Measurements from ENCODE around the gene SLX9.

The SLX9 gene

DNA sequence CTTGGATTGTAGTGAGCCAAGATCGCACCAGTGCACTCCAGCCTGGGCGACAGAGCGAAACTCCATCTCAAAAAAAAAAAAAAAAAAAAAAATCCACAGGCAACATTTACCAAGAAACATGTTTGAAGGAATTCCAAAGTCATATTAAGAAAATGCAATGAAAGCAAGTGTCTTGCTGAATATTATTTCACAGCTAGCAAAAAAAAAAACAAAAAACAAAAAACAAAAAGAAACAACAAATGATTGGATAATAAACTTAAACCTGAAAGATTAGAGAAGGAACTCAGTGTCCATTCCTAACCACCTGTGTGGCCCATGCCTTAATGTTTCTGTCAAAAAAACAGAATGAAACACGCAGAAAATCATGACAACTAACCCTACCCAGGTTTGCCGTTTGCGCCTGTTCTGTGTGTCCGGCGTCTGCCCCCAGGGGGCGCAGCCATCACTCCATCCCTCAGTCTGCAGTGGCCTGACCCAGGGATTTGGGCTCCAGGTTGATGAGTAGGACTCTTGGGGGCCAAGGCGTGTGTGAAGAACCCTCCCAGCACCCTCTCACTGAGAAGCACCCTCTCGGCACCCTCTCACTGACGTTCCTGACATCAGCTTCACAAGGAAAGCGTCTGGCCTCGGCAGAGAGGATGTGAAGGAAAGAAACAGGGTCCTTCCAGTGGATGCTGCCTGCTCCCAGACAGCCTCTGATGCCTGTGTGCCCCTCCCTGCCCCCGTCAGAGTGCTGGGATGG is 47.1 kb upstream of the SLX9 start:
- TF ChIP-seq L3MBTL2 (conservative IDR thresholded peaks at IDR 0.05) (no peak), HDGF (IDR thresholded peaks at IDR 0.05; ENCODE audit: borderline replicate concordance) (no peak), NFRKB (IDR thresholded peaks at IDR 0.05) (no peak), ZNF384 (IDR thresholded peaks at IDR 0.05) (peak; percentile 71)
- CTCF ChIA-PET = interaction anchor here (0.6 to 1.4 kb wide), 4 partner anchors 16 to 378 kb away, joined by 3 to 4 read pairs (median 3); partner anchors contain the start of gene PTTG1IP
- DNase-seq (ENCODE audit: extremely low spot score) = peak; percentile 82
- POLR2A ChIA-PET = no interaction called here

DNA sequence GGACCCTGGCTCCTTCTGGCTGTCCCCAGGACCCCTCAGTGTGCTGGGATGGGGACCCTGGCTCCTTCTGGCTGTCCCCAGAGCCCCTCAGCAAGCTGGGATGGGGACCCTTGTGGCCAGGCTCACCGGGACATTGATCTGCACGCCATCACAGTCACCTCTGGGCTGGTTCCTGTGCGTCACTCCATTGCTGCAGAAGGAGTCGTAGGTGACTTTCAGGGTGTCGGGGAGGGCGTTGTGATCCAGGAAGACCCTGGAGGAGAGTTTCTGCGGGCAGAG is 46.6 kb upstream of the SLX9 start:
- ChIA-PET CTCF (no interaction called here), POLR2A (no interaction called here)
- no peak for TF ChIP-seq ELF4 (IDR thresholded peaks at IDR 0.05)
- TF ChIP-seq FOXM1 (IDR thresholded peaks at IDR 0.05; ENCODE audit: borderline replicate concordance) = no peak
- no peak for TF ChIP-seq SP1 (IDR thresholded peaks at IDR 0.05)
- no peak for TF ChIP-seq FOXA1 (IDR thresholded peaks at IDR 0.05)
- TF ChIP-seq FOXK2 (IDR thresholded peaks at IDR 0.05) = no peak
- TF ChIP-seq, protein P1, sequence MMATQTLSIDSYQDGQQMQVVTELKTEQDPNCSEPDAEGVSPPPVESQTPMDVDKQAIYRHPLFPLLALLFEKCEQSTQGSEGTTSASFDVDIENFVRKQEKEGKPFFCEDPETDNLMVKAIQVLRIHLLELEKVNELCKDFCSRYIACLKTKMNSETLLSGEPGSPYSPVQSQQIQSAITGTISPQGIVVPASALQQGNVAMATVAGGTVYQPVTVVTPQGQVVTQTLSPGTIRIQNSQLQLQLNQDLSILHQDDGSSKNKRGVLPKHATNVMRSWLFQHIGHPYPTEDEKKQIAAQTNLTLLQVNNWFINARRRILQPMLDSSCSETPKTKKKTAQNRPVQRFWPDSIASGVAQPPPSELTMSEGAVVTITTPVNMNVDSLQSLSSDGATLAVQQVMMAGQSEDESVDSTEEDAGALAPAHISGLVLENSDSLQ (IDR thresholded peaks at IDR 0.05) = no peak
- TF ChIP-seq L3MBTL2 (conservative IDR thresholded peaks at IDR 0.05) = no peak
- no peak for TF ChIP-seq SUZ12 (IDR thresholded peaks at IDR 0.05)
- TF ChIP-seq CTBP1 (IDR thresholded peaks at IDR 0.05; ENCODE audit: borderline replicate concordance) = no peak
- TF ChIP-seq ZNF384 (IDR thresholded peaks at IDR 0.05) = no peak
- TF ChIP-seq LEF1 (IDR thresholded peaks at IDR 0.05; ENCODE audit: borderline replicate concordance) = no peak
- no peak for TF ChIP-seq HDGF (IDR thresholded peaks at IDR 0.05; ENCODE audit: borderline replicate concordance)
- DNase-seq (ENCODE audit: extremely low spot score) = no peak

DNA sequence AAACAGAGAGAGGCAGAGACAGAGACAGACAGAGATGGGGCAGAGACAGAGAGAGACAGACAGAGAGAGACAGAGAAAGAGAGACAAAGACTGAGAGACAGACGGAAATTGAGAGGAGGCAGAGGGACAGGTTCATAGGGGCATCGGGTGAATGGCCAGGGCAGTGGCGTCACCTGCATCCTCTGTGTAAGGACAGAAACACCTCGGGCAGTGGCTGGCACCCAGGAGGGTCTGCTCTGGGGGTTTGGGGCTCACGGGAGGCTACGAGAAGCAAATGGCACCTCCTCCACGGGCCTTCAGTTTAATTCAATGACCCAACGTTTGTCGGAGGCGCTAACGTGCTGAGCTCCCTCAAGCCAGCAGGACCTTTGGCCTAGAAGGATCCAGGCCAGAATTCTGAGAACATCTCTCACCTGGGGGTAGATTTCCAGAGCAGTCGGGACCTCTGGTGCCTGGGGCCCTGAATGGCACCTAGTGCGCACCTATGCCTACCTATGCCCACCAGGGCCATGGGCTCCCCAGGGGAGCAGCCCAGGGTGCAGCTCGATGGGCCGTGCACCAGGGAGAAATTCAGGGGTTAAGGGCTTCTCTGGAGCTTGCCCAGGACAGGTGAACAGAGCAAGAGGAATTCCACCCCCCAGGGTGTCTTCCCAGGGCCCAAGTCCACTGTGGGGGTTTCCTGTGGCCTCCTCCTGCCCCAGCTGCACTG is 45.7 kb upstream of the SLX9 start:
- ChIA-PET POLR2A (interaction anchor here (2.5 kb wide), 1 partner anchor 20 kb away, joined by 6 read pairs; the partner anchor contains the start of gene PTTG1IP), CTCF (no interaction called here)
- DNase-seq (ENCODE audit: extremely low spot score) = no peak
- TF ChIP-seq FOXA1 (IDR thresholded peaks at IDR 0.05) (no peak), TARDBP (IDR thresholded peaks at IDR 0.05) (no peak)

DNA sequence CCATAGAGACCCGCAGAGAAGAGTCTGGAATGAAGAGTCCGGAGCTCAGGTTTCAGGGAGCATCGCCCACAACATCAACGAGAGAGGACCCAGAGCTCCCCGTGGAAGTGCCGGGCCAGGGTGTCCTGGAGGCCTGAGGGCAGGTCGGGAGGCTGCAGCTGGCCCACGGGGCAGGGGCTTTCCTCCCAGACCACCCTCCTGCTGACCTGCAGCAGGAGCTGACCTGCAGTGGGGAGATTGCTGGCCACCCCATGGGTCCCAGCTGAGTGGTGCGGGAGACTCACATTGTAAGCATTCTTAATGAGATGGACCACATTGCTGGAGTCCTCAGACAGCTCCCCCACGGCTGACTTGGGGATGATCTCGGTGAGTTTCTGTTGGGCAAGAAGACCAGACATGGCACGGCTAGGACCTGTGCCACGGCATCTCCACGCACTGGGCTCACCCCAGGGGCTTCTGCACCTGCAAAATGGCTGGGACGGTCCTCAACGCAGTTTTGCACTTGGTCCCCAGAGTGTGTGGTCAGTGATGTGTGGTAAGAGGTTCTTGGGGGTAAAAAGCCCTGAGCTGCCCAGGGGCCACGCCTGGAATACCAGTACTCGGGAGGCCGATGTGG is 45.0 kb upstream of the SLX9 start:
- no peak for DNase-seq (ENCODE audit: extremely low spot score)
- ChIA-PET CTCF (no interaction called here), POLR2A (interaction anchor here (2.5 kb wide), 1 partner anchor 21 kb away, joined by 6 read pairs; the partner anchor contains the start of gene PTTG1IP)
- TF ChIP-seq BHLHE40 (IDR thresholded peaks at IDR 0.05; ENCODE audit: borderline replicate concordance) = no peak
- TF ChIP-seq FOXA1 (IDR thresholded peaks at IDR 0.05) = no peak
- no peak for TF ChIP-seq LEF1 (IDR thresholded peaks at IDR 0.05; ENCODE audit: borderline replicate concordance)
- no peak for TF ChIP-seq HDGF (IDR thresholded peaks at IDR 0.05; ENCODE audit: borderline replicate concordance)
- TF ChIP-seq ELF4 (IDR thresholded peaks at IDR 0.05) = no peak
- no peak for TF ChIP-seq ARNT (IDR thresholded peaks at IDR 0.05)
- no peak for TF ChIP-seq L3MBTL2 (conservative IDR thresholded peaks at IDR 0.05)
- TF ChIP-seq, protein P1 (IDR thresholded peaks at IDR 0.05) = no peak
- no peak for TF ChIP-seq FOXK2 (IDR thresholded peaks at IDR 0.05)
- no peak for TF ChIP-seq SUZ12 (IDR thresholded peaks at IDR 0.05)
- no peak for TF ChIP-seq SP1 (IDR thresholded peaks at IDR 0.05)

DNA sequence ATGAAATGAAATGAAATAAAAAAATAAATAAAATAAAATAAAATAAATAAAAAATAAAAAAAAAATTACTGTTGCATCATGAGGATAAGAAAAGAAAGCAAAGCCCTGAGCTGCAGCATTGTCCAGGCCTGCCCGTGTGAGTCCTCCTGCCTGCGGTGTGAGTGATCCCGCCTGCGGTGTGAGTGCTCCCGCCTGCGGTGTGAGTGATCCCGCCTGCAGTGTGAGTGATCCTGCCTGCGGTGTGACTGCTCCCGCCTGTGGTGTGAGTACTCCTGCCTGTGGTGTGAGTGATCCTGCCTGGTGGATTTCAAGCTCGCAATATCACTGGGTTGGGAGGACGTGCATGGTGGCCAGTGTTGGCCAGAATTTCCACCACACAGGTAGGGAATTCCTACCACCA is 44.0 kb upstream of the SLX9 start:
- DNase-seq (ENCODE audit: extremely low spot score) = no peak
- CTCF ChIA-PET = no interaction called here
- POLR2A ChIA-PET = interaction anchor here (2.5 kb wide), 1 partner anchor 22 kb away, joined by 6 read pairs; the partner anchor contains the start of gene PTTG1IP
- TF ChIP-seq FOXM1 (IDR thresholded peaks at IDR 0.05; ENCODE audit: borderline replicate concordance) (no peak), FOXK2 (IDR thresholded peaks at IDR 0.05) (no peak), ELF4 (IDR thresholded peaks at IDR 0.05) (no peak), HDGF (IDR thresholded peaks at IDR 0.05; ENCODE audit: borderline replicate concordance) (no peak), ARNT (IDR thresholded peaks at IDR 0.05) (no peak), FOXA1 (IDR thresholded peaks at IDR 0.05) (no peak), SP1 (IDR thresholded peaks at IDR 0.05) (no peak), LEF1 (IDR thresholded peaks at IDR 0.05; ENCODE audit: borderline replicate concordance) (no peak), L3MBTL2 (conservative IDR thresholded peaks at IDR 0.05) (no peak), BHLHE40 (IDR thresholded peaks at IDR 0.05; ENCODE audit: borderline replicate concordance) (no peak), TARDBP (IDR thresholded peaks at IDR 0.05) (no peak), CTBP1 (IDR thresholded peaks at IDR 0.05; ENCODE audit: borderline replicate concordance) (no peak), NFRKB (IDR thresholded peaks at IDR 0.05) (no peak), ZNF384 (IDR thresholded peaks at IDR 0.05) (no peak)
- TF ChIP-seq, protein P1 (IDR thresholded peaks at IDR 0.05) = no peak
